Sigmoid colon (tissue), 4 donors: ENCODE results near the gene VGLL4.

Experiments used
- CTCF ChIP-seq, 4 experiments: fragments of 450-650 bp in 3 of 4; fragments of 200-600 bp in 1 of 4; IDR thresholded peaks; one replicate each; pipeline ENCODE4 v1.5.1; 2016 to 2019; ENCODE audit warnings: antibody characterized with exemption in 4 of 4, mild to moderate bottlenecking in 3 of 4, moderate library complexity in 2 of 4
- POLR2AphosphoS5 ChIP-seq, 4 donors: sonication (generic); formaldehyde crosslinking; IDR thresholded peaks; one replicate each; pipeline ENCODE4 v1.6.1; 2017; ENCODE audit warnings: antibody characterized with exemption in 4 of 4

DNA sequence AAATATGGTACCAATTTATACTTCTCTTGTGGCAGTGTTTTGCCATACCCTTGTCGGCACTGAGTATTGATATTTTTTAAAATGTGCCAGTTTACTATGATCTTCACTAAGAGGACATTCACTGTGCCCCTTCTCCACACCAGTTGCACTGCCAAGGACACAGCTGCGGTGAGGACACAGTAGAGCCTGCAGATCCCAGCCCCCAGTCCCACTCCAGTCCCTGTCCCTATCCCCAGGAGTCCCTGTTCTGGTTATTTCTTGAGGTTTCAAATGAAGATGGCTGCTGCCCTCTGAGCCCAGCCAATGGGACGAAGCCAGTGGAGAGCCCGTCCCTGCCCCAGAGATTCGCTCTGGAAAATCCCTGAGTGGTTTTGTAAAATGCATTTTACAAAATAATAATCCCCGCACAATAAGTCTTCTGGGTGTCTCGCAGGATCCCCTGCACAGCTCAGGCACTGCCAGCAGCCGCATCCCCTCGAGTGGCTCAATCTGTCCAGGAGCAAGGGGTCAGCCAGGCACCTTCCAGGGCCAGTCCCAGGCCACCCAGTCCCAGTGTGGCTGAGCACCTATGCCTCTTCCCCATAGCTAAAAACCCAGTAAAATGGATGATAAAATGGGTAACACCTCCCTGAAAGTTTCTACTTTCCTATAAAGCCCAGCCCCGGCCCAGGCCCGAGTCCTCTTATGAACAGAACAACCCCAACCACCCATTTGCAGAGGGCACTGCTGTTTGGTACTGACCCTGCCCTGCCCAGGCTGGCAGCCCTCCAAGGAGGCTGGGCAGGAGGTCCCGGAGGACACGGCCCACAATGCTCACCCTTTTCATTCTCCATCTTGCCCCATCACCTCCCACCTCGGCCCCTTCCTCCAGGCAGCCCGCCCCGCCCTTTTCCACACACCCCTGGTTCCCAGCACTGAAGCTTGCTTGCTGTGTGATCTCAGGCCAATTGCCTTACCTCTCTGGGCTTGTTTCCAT lies 91.1 kb downstream of the VGLL4 start:
- TF ChIP-seq POLR2AphosphoS5 (IDR thresholded peaks at IDR 0.05) (no peak), CTCF (IDR thresholded peaks at IDR 0.05) (no peak)
